Measurements from ENCODE around the gene IMPA2. TPM values are rescaled to one million over a fixed set of nuclear protein-coding genes. Genes with fewer than 3 reads are reported as not detected.
"Not testable (repeated sequence)": the region's sequence is repeated elsewhere in the genome, so short reads cannot be mapped to it uniquely, and the experiment has no call there.

The IMPA2 gene
- total RNA-seq, 4 donors from 2014 or later = 50.1 to 290 (median 84.6) TPM

GRCh38 chr18:11943551-11943950 lies 37.8 kb upstream of the IMPA2 start:
- TF ChIP-seq EP300 (IDR thresholded peaks at IDR 0.05; ENCODE audit: low read depth) (no peak), POLR2A (IDR thresholded peaks at IDR 0.05) (no peak), POLR2AphosphoS5 (IDR thresholded peaks at IDR 0.05) (no peak)
- TF ChIP-seq, protein P1, sequence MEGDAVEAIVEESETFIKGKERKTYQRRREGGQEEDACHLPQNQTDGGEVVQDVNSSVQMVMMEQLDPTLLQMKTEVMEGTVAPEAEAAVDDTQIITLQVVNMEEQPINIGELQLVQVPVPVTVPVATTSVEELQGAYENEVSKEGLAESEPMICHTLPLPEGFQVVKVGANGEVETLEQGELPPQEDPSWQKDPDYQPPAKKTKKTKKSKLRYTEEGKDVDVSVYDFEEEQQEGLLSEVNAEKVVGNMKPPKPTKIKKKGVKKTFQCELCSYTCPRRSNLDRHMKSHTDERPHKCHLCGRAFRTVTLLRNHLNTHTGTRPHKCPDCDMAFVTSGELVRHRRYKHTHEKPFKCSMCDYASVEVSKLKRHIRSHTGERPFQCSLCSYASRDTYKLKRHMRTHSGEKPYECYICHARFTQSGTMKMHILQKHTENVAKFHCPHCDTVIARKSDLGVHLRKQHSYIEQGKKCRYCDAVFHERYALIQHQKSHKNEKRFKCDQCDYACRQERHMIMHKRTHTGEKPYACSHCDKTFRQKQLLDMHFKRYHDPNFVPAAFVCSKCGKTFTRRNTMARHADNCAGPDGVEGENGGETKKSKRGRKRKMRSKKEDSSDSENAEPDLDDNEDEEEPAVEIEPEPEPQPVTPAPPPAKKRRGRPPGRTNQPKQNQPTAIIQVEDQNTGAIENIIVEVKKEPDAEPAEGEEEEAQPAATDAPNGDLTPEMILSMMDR (IDR thresholded peaks at IDR 0.05) = no peak
- no peaks in the 10 kb centered on the region for H3K27me3 ChIP-seq
- H3K4me1 ChIP-seq = peaks cover 10 to 20% (median 19%) of the 10 kb centered on the region in 4 donors
- no peak overlapping the region for H3K27ac ChIP-seq
- intact Hi-C loops (cut with DNase I; ENCODE audit: low total_unique reads) = no loop called here
- in situ Hi-C loops (cut with MboI; ENCODE audit: low pct_ligation_motif_present in 1 of 4, low pct_unique_long_range_greater_than_20kb in 1 of 4, low sequenced_read_pairs in 3 of 4) = loop anchor here in 3 of 4 donors (10.0 kb wide), 2 partner anchors 51 to 91 kb away; no protein-coding TSS in a partner anchor
- WGBS, 2 donors (ENCODE audit: low coverage in 1 of 2) = 74% methylated on average over 6 of the region's 6 CpGs; no CpG with 5 or more reads in 1 of the 2 donors
- no peak for DNase-seq
- H3K4me3 ChIP-seq = no peak overlapping the region
- no peaks in the 10 kb centered on the region for H3K9me3 ChIP-seq
- H3K36me3 ChIP-seq = no peaks in the 10 kb centered on the region

GRCh38 chr18:11944252-11944651 lies 37.1 kb upstream of the IMPA2 start:
- no peak for TF ChIP-seq POLR2A (IDR thresholded peaks at IDR 0.05)
- no peak for TF ChIP-seq EP300 (IDR thresholded peaks at IDR 0.05; ENCODE audit: low read depth)
- H3K4me3 ChIP-seq = no peak overlapping the region
- no peak overlapping the region for H3K27ac ChIP-seq
- H3K9me3 ChIP-seq = no peaks in the 10 kb centered on the region
- in situ Hi-C loops (cut with MboI; ENCODE audit: low pct_ligation_motif_present in 1 of 4, low pct_unique_long_range_greater_than_20kb in 1 of 4, low sequenced_read_pairs in 3 of 4) (loop anchor here in 3 of 4 donors (10.0 kb wide), 2 partner anchors 51 to 91 kb away; no protein-coding TSS in a partner anchor), intact Hi-C loops (cut with DNase I; ENCODE audit: low total_unique reads) (no loop called here)
- H3K36me3 ChIP-seq = no peaks in the 10 kb centered on the region
- no peaks in the 10 kb centered on the region for H3K27me3 ChIP-seq
- peaks cover 10 to 25% (median 19%) of the 10 kb centered on the region in 4 donors for H3K4me1 ChIP-seq
- WGBS, 2 donors (ENCODE audit: low coverage in 1 of 2) = 69 to 70% methylated on average over 2 to 4 of the region's 4 CpGs
- DNase-seq = no peak

- H3K4me1 ChIP-seq = peaks cover 10 to 25% (median 19%) of the 10 kb centered on the region in 4 donors
- H3K36me3 ChIP-seq = no peaks in the 10 kb centered on the region
- no peaks in the 10 kb centered on the region for H3K9me3 ChIP-seq
- H3K4me3 ChIP-seq = no peak overlapping the region
- no peaks in the 10 kb centered on the region for H3K27me3 ChIP-seq
- intact Hi-C loops (cut with DNase I; ENCODE audit: low total_unique reads) = no loop called here
- no peak for TF ChIP-seq POLR2A (IDR thresholded peaks at IDR 0.05)
- no peak for TF ChIP-seq EP300 (IDR thresholded peaks at IDR 0.05; ENCODE audit: low read depth)
- TF ChIP-seq, protein P1 (IDR thresholded peaks at IDR 0.05) = no peak
- no peak for TF ChIP-seq POLR2AphosphoS5 (IDR thresholded peaks at IDR 0.05)
- DNase-seq = no peak
- in situ Hi-C loops (cut with MboI; ENCODE audit: low pct_ligation_motif_present in 1 of 4, low pct_unique_long_range_greater_than_20kb in 1 of 4, low sequenced_read_pairs in 3 of 4) = loop anchor here in 3 of 4 donors (10.0 kb wide), 2 partner anchors 50 to 90 kb away; no protein-coding TSS in a partner anchor
- no peak overlapping the region for H3K27ac ChIP-seq
- WGBS, 2 donors (ENCODE audit: low coverage in 1 of 2) = 75 to 77% methylated on average over 4 to 5 of the region's 5 CpGs
Observed at GRCh38 chr18:11944786-11945185, 36.5 kb upstream of the IMPA2 start.

GRCh38 chr18:11945834-11946659 lies 35.3 kb upstream of the IMPA2 start:
- intact Hi-C loops (cut with DNase I; ENCODE audit: low total_unique reads) = loop anchor here (2.0 kb wide), 1 partner anchor 35 kb away; the partner anchor contains the start of gene IMPA2
- not testable (repeated sequence) for H3K27me3 ChIP-seq, H3K4me3 ChIP-seq, H3K9me3 ChIP-seq, H3K36me3 ChIP-seq
- peak; percentile 19 for DNase-seq
- Histone ChIP-seq H3K27ac (peak overlapping the region; percentile 93 to 96 (median 94)), H3K4me1 (peaks cover 10 to 25% (median 19%) of the 10 kb centered on the region in 4 donors)
- WGBS, 2 donors (ENCODE audit: low coverage in 1 of 2) = 90 to 91% methylated on average over 7 to 22 of the region's 22 CpGs
- in situ Hi-C loops (cut with MboI; ENCODE audit: low pct_ligation_motif_present in 1 of 4, low pct_unique_long_range_greater_than_20kb in 1 of 4, low sequenced_read_pairs in 3 of 4) = loop anchor here in 3 of 4 donors (10.0 kb wide), 2 partner anchors 49 to 89 kb away; no protein-coding TSS in a partner anchor

- Histone ChIP-seq H3K4me3 (peak overlapping the region in 3 of 4 donors; percentile 35 to 58 (median 41)), H3K4me1 (peaks cover 10 to 25% (median 19%) of the 10 kb centered on the region in 4 donors), H3K27ac (peak overlapping the region; percentile 93 to 96 (median 94)), H3K9me3 (no peaks in the 10 kb centered on the region), H3K27me3 (no peaks in the 10 kb centered on the region), H3K36me3 (no peaks in the 10 kb centered on the region)
- 26 to 45% methylated on average over 3 of the region's 3 CpGs for whole genome bisulfite sequencing, 2 donors (ENCODE audit: low coverage in 1 of 2)
- intact Hi-C loops (cut with DNase I; ENCODE audit: low total_unique reads) (loop anchor here (2.0 kb wide), 1 partner anchor 34 kb away; the partner anchor contains the start of gene IMPA2), in situ Hi-C loops (cut with MboI; ENCODE audit: low pct_ligation_motif_present in 1 of 4, low pct_unique_long_range_greater_than_20kb in 1 of 4, low sequenced_read_pairs in 3 of 4) (loop anchor here in 3 of 4 donors (10.0 kb wide), 2 partner anchors 48 to 88 kb away; no protein-coding TSS in a partner anchor)
- TF ChIP-seq POLR2A (IDR thresholded peaks at IDR 0.05) (no peak), EP300 (IDR thresholded peaks at IDR 0.05; ENCODE audit: low read depth) (no peak), POLR2AphosphoS5 (IDR thresholded peaks at IDR 0.05) (no peak)
- TF ChIP-seq, protein P1 (IDR thresholded peaks at IDR 0.05) = no peak
- no peak for DNase-seq
Observed at GRCh38 chr18:11946756-11947155, 34.6 kb upstream of the IMPA2 start.
